ENCODE measurements around the gene ZNF831. TPM values are rescaled to one million over a fixed set of nuclear protein-coding genes. Genes with fewer than 3 reads are reported as not detected.

The ZNF831 gene
- 0.31 TPM for polyA plus RNA-seq
- long read RNA-seq, donor 1: 0 reads
- long read RNA-seq, donor 2: 0 reads
- long read RNA-seq, donor 3: 0 reads
- long read RNA-seq, donor 4: 0 reads
- long read RNA-seq, donor 5: 0 reads
- long read RNA-seq, donor 6: 0 reads
- long read RNA-seq, donor 7: 0 reads
- long read RNA-seq, donor 8: 0 reads
- long read RNA-seq, donor 9: 0 reads
- long read RNA-seq, donor 10: 0 reads
- long read RNA-seq, donor 11: 0 reads

- WGBS (ENCODE audit: insufficient coverage, low lambda C conversion rate): 62% methylated on average over 2 of the region's 10 CpGs
- Histone ChIP-seq H3K36me3 (ENCODE audit: control insufficient read depth, insufficient read depth, low read length) (no peaks in the 10 kb centered on the region), H3K4me3 (ENCODE audit: low read length) (no peak within 1 kb of the TSS), H3K27me3 (ENCODE audit: control insufficient read depth, insufficient read depth, low read length) (no peaks in the 10 kb centered on the region), H3K27ac (ENCODE audit: low read length) (no peak within 1 kb of the TSS), H3K9me3 (ENCODE audit: control insufficient read depth, low read depth, low read length) (no peaks in the 10 kb centered on the region), H3K4me1 (ENCODE audit: control insufficient read depth, insufficient read depth, low read length) (peaks cover 11% of the 10 kb centered on the region)
- DNase-seq: no peak
These were observed at the start of gene ZNF831 for GRCh38 chr20:59163631-59164530. Gene ZNF831 (plus strand): TSS chr20:59163821. CDS start chr20:59191020, 27,199 bp downstream.

- Histone ChIP-seq H3K27ac (ENCODE audit: low read length) (no peak overlapping the region), H3K9me3 (ENCODE audit: control insufficient read depth, low read depth, low read length) (no peaks in the 10 kb centered on the region), H3K4me3 (ENCODE audit: low read length) (no peak overlapping the region), H3K36me3 (ENCODE audit: control insufficient read depth, insufficient read depth, low read length) (no peaks in the 10 kb centered on the region), H3K4me1 (ENCODE audit: control insufficient read depth, insufficient read depth, low read length) (no peaks in the 10 kb centered on the region), H3K27me3 (ENCODE audit: control insufficient read depth, insufficient read depth, low read length) (peaks cover 2% of the 10 kb centered on the region)
- no peak for DNase-seq
- no CpG with 5 or more reads among the region's 3 CpGs for WGBS (ENCODE audit: insufficient coverage, low lambda C conversion rate)
These were observed 46.1 kb upstream of the ZNF831 start for GRCh38 chr20:59117526-59117925.

GRCh38 chr20:59118855-59119254 is 44.8 kb upstream of the ZNF831 start:
- DNase-seq: no peak
- 39% methylated on average over 2 of the region's 9 CpGs for WGBS (ENCODE audit: insufficient coverage, low lambda C conversion rate)
- peaks cover 2% of the 10 kb centered on the region for H3K27me3 ChIP-seq (ENCODE audit: control insufficient read depth, insufficient read depth, low read length)
- no peak overlapping the region for H3K4me3 ChIP-seq (ENCODE audit: low read length)
- H3K9me3 ChIP-seq (ENCODE audit: control insufficient read depth, low read depth, low read length): no peaks in the 10 kb centered on the region
- H3K4me1 ChIP-seq (ENCODE audit: control insufficient read depth, insufficient read depth, low read length): no peaks in the 10 kb centered on the region
- H3K36me3 ChIP-seq (ENCODE audit: control insufficient read depth, insufficient read depth, low read length): no peaks in the 10 kb centered on the region
- no peak overlapping the region for H3K27ac ChIP-seq (ENCODE audit: low read length)

- Histone ChIP-seq H3K4me3 (ENCODE audit: low read length) (no peak overlapping the region), H3K27ac (ENCODE audit: low read length) (no peak overlapping the region), H3K4me1 (ENCODE audit: control insufficient read depth, insufficient read depth, low read length) (no peaks in the 10 kb centered on the region), H3K36me3 (ENCODE audit: control insufficient read depth, insufficient read depth, low read length) (no peaks in the 10 kb centered on the region), H3K27me3 (ENCODE audit: control insufficient read depth, insufficient read depth, low read length) (peaks cover 2% of the 10 kb centered on the region), H3K9me3 (ENCODE audit: control insufficient read depth, low read depth, low read length) (no peaks in the 10 kb centered on the region)
- 70% methylated on average over 2 of the region's 7 CpGs for WGBS (ENCODE audit: insufficient coverage, low lambda C conversion rate)
- DNase-seq: no peak
These were observed 43.1 kb upstream of the ZNF831 start for GRCh38 chr20:59120491-59120890.

GRCh38 chr20:59120919-59121318 is 42.7 kb upstream of the ZNF831 start:
- Histone ChIP-seq H3K27me3 (ENCODE audit: control insufficient read depth, insufficient read depth, low read length) (peaks cover 2% of the 10 kb centered on the region), H3K27ac (ENCODE audit: low read length) (no peak overlapping the region), H3K4me1 (ENCODE audit: control insufficient read depth, insufficient read depth, low read length) (no peaks in the 10 kb centered on the region), H3K36me3 (ENCODE audit: control insufficient read depth, insufficient read depth, low read length) (no peaks in the 10 kb centered on the region), H3K4me3 (ENCODE audit: low read length) (no peak overlapping the region), H3K9me3 (ENCODE audit: control insufficient read depth, low read depth, low read length) (no peaks in the 10 kb centered on the region)
- 100% methylated on average over 2 of the region's 5 CpGs for WGBS (ENCODE audit: insufficient coverage, low lambda C conversion rate)
- no peak for DNase-seq

- DNase-seq: no peak
- H3K27me3 ChIP-seq (ENCODE audit: control insufficient read depth, insufficient read depth, low read length): peaks cover 2% of the 10 kb centered on the region
- no peak overlapping the region for H3K27ac ChIP-seq (ENCODE audit: low read length)
- no peaks in the 10 kb centered on the region for H3K4me1 ChIP-seq (ENCODE audit: control insufficient read depth, insufficient read depth, low read length)
- no peak overlapping the region for H3K4me3 ChIP-seq (ENCODE audit: low read length)
- no peaks in the 10 kb centered on the region for H3K9me3 ChIP-seq (ENCODE audit: control insufficient read depth, low read depth, low read length)
- WGBS (ENCODE audit: insufficient coverage, low lambda C conversion rate): no CpG with 5 or more reads among the region's 8 CpGs
- H3K36me3 ChIP-seq (ENCODE audit: control insufficient read depth, insufficient read depth, low read length): no peaks in the 10 kb centered on the region
These were observed 41.7 kb upstream of the ZNF831 start for GRCh38 chr20:59121714-59122565.

- H3K4me1 ChIP-seq (ENCODE audit: control insufficient read depth, insufficient read depth, low read length): no peaks in the 10 kb centered on the region
- no peak for DNase-seq
- no peaks in the 10 kb centered on the region for H3K9me3 ChIP-seq (ENCODE audit: control insufficient read depth, low read depth, low read length)
- H3K27me3 ChIP-seq (ENCODE audit: control insufficient read depth, insufficient read depth, low read length): peaks cover 2% of the 10 kb centered on the region
- H3K4me3 ChIP-seq (ENCODE audit: low read length): no peak overlapping the region
- no CpG with 5 or more reads among the region's 4 CpGs for WGBS (ENCODE audit: insufficient coverage, low lambda C conversion rate)
- no peak overlapping the region for H3K27ac ChIP-seq (ENCODE audit: low read length)
- no peaks in the 10 kb centered on the region for H3K36me3 ChIP-seq (ENCODE audit: control insufficient read depth, insufficient read depth, low read length)
These were observed 41.1 kb upstream of the ZNF831 start for GRCh38 chr20:59122566-59122919.

GRCh38 chr20:59123011-59123677 is 40.5 kb upstream of the ZNF831 start:
- H3K36me3 ChIP-seq (ENCODE audit: control insufficient read depth, insufficient read depth, low read length): no peaks in the 10 kb centered on the region
- no peak overlapping the region for H3K4me3 ChIP-seq (ENCODE audit: low read length)
- H3K27ac ChIP-seq (ENCODE audit: low read length): no peak overlapping the region
- 80% methylated on average over 1 of the region's 15 CpGs for WGBS (ENCODE audit: insufficient coverage, low lambda C conversion rate)
- no peak for DNase-seq
- no peaks in the 10 kb centered on the region for H3K4me1 ChIP-seq (ENCODE audit: control insufficient read depth, insufficient read depth, low read length)
- no peaks in the 10 kb centered on the region for H3K9me3 ChIP-seq (ENCODE audit: control insufficient read depth, low read depth, low read length)
- peaks cover 2% of the 10 kb centered on the region for H3K27me3 ChIP-seq (ENCODE audit: control insufficient read depth, insufficient read depth, low read length)

GRCh38 chr20:59123678-59124255 is 39.9 kb upstream of the ZNF831 start:
- WGBS (ENCODE audit: insufficient coverage, low lambda C conversion rate): 60% methylated on average over 2 of the region's 10 CpGs
- no peak overlapping the region for H3K4me3 ChIP-seq (ENCODE audit: low read length)
- no peaks in the 10 kb centered on the region for H3K36me3 ChIP-seq (ENCODE audit: control insufficient read depth, insufficient read depth, low read length)
- H3K9me3 ChIP-seq (ENCODE audit: control insufficient read depth, low read depth, low read length): no peaks in the 10 kb centered on the region
- no peak for DNase-seq
- no peak overlapping the region for H3K27ac ChIP-seq (ENCODE audit: low read length)
- H3K4me1 ChIP-seq (ENCODE audit: control insufficient read depth, insufficient read depth, low read length): no peaks in the 10 kb centered on the region
- no peaks in the 10 kb centered on the region for H3K27me3 ChIP-seq (ENCODE audit: control insufficient read depth, insufficient read depth, low read length)
